ENCODE results near the gene MRPL58.

Gene MRPL58

DNA sequence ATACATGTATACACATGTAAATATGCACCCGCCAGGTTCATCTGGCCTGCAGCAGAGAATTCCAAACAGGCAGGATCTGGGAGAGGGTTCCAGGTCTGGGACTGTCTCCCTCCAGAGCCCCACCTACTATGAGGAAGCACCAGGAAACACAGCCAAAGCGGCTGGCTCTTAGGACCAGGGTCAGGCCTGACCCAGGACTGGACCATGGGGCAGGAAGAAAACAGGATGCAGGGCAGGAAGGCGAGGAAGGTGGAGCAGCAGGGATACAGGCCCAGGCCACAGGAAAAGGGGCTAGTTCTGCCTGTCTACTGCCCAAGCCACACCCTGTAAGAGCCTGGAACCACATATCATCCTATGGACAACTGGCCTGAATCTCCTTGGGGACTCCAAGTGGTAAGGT is 42.1 kb upstream of the MRPL58 start:
- H3K9me3 ChIP-seq (ENCODE audit: severe bottlenecking) = no peaks in the 10 kb centered on the region
- DNase-seq = no peak
- no peaks in the 10 kb centered on the region for H3K36me3 ChIP-seq
- H3K4me3 ChIP-seq (ENCODE audit: low read depth, low read length) = no peak overlapping the region
- TF ChIP-seq, protein P1, sequence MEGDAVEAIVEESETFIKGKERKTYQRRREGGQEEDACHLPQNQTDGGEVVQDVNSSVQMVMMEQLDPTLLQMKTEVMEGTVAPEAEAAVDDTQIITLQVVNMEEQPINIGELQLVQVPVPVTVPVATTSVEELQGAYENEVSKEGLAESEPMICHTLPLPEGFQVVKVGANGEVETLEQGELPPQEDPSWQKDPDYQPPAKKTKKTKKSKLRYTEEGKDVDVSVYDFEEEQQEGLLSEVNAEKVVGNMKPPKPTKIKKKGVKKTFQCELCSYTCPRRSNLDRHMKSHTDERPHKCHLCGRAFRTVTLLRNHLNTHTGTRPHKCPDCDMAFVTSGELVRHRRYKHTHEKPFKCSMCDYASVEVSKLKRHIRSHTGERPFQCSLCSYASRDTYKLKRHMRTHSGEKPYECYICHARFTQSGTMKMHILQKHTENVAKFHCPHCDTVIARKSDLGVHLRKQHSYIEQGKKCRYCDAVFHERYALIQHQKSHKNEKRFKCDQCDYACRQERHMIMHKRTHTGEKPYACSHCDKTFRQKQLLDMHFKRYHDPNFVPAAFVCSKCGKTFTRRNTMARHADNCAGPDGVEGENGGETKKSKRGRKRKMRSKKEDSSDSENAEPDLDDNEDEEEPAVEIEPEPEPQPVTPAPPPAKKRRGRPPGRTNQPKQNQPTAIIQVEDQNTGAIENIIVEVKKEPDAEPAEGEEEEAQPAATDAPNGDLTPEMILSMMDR (IDR thresholded peaks at IDR 0.05; ENCODE audit: low read depth, low read length) = no peak
- H3K27ac ChIP-seq = no peak overlapping the region
- H3K27me3 ChIP-seq (ENCODE audit: insufficient read depth, low read depth, severe bottlenecking) = peaks cover 20% of the 10 kb centered on the region

DNA sequence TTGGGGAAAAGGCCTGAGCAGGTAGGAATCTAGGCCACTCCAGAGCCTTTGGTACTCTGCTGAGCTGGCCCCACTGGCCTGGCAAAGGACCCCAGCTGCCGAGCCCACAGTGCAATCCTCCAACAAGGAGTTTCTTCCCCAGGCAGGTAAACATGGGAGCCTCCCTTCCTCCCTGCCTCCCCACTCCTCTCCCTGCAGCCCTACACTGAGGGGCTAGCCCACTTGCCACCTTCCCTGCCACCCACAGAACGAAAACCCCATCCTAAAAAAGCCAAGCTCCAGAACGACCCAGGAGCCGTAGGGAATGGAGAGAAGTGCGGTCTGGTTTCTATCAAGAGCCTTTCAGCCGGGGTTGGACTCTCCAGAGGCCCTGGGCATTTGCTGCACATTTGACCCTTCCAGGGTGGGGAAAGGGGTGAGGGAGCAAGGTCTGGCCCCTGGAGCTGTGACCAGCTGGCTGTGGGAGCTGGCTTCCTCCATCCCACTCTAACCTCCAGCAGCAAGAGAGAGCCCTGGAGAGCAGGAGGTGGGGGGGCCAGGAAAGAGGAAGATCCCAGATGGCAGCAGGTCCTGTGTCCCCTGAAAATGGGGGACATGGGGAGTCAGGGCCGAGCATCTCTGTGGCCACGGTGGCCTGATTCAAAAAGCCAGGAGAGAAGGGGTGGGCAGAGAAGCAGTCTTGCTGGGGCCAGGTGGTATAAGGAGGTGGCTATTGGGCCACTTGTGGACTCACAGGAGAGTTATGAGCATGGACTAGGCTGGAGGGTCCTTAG is 41.2 kb upstream of the MRPL58 start:
- TF ChIP-seq, protein P1 (IDR thresholded peaks at IDR 0.05; ENCODE audit: low read depth, low read length) = no peak
- Histone ChIP-seq H3K4me3 (ENCODE audit: low read depth, low read length) (no peak overlapping the region), H3K27ac (no peak overlapping the region), H3K36me3 (no peaks in the 10 kb centered on the region), H3K27me3 (ENCODE audit: insufficient read depth, low read depth, severe bottlenecking) (peaks cover 20% of the 10 kb centered on the region), H3K9me3 (ENCODE audit: severe bottlenecking) (no peaks in the 10 kb centered on the region)
- no peak for DNase-seq

DNA sequence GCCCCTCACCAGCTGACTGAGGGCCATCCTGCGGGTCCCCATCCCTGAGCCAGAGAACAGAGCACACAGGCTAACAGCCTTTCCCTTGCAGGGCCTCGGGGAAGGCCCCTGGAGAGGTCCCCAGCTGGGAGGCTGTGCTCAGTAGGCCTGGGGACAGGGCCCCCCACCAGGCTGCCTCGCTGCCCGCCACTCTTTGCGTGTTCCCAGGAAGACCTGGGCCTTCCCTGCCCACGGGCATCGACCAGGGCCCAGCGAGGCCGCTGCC is 40.7 kb upstream of the MRPL58 start:
- H3K27ac ChIP-seq = no peak overlapping the region
- DNase-seq = no peak
- H3K4me3 ChIP-seq (ENCODE audit: low read depth, low read length) = peak overlapping the region; percentile 67
- H3K9me3 ChIP-seq (ENCODE audit: severe bottlenecking) = no peaks in the 10 kb centered on the region
- H3K36me3 ChIP-seq = no peaks in the 10 kb centered on the region
- TF ChIP-seq, protein P1 (IDR thresholded peaks at IDR 0.05; ENCODE audit: low read depth, low read length) = no peak
- H3K27me3 ChIP-seq (ENCODE audit: insufficient read depth, low read depth, severe bottlenecking) = peaks cover 20% of the 10 kb centered on the region

DNA sequence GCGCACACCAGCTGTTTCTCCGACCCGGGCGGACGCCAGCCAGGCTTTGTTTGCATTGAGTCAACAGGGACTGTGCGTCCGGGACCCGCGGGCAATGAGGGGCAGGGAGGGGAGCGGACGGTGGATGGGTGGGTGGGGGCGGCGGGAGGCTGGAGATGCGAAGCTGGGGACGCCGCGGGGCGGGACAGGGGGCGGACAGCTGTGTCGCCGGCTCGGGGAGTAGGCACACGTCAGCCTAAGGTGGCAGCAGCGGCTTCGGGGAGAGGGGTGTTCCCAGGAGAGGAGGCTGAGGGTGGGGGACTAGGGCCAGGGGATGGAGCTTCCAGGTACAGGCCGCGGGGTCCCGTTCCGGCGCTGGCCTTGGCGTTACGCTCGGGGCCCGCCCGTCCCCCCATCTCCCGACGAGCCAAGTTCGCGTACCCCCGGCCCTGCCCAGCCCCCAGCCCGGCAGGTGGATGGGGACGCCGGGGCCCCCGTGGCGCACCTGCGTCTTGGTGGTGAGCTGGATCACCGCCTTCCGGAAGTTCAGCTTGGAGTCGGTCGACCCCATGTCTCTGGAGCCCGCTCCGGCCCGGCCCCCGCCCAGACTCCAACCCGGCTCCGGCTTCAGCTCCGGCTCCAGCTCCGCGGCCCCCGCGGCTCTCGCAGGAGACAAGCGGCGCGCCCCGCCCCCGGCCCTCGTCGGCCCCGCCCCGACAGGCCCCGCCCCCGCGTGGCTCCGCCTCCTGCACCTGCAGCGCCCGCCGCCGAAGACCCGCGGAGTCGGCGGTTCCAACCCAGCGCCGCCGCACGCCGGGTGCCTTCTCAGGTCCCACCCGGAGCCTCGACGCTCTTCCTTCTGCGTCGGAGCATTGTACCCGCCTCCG is 40.1 kb upstream of the MRPL58 start, which contains the start of gene HID1:
TSS of gene HID1 (minus strand) at position 653 of the 866 bp plus-strand sequence. CDS start at position 550, 103 bp downstream.
- DNase-seq = peak; percentile 84

DNA sequence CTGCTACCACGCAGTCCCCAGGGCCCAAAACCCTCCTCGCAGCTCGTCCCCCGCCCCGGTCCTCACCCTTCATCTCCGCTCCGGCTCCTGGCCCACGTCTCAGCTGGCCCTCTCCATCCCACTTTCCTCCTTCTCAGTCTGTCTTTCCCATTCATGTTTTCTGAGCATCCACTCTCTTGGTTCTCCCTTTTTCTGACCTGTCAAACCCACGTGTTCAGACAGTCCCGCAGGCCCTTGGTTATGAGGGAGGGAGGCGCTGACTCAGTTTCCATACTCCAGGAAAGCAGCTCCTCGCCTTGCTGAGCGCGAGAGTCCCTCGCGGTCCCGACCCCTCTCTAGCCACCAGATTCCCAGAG is 39.5 kb upstream of the MRPL58 start:
- H3K9me3 ChIP-seq (ENCODE audit: severe bottlenecking) = no peaks in the 10 kb centered on the region
- H3K4me3 ChIP-seq (ENCODE audit: low read depth, low read length) = peak overlapping the region; percentile 67
- TF ChIP-seq, protein P1 (IDR thresholded peaks at IDR 0.05; ENCODE audit: low read depth, low read length) = no peak
- DNase-seq = no peak
- no peaks in the 10 kb centered on the region for H3K36me3 ChIP-seq
- peaks cover 20% of the 10 kb centered on the region for H3K27me3 ChIP-seq (ENCODE audit: insufficient read depth, low read depth, severe bottlenecking)
- H3K27ac ChIP-seq = no peak overlapping the region

More for the DNA sequence above, 40.1 kb upstream of the MRPL58 start, which contains the start of gene HID1:
- Histone ChIP-seq H3K27ac (no peak within 1 kb of the TSS), H3K36me3 (no peaks in the 10 kb centered on the region), H3K27me3 (ENCODE audit: insufficient read depth, low read depth, severe bottlenecking) (peaks cover 20% of the 10 kb centered on the region), H3K9me3 (ENCODE audit: severe bottlenecking) (no peaks in the 10 kb centered on the region), H3K4me3 (ENCODE audit: low read depth, low read length) (peak within 1 kb of the TSS; percentile 67)
- TF ChIP-seq, protein P1 (IDR thresholded peaks at IDR 0.05; ENCODE audit: low read depth, low read length) = no peak
